DMS 273 treated with DMSO at 0.1 percent for 48 hours (cell line): Measurements from ENCODE around the gene UCHL3.

Experiments used
- DNase-seq: peaks from one replicate; lab custom pipeline; 2025; lab: John Stamatoyannopoulos, UW

UCHL3 gene

GRCh38 chr13:75633285-75633684 lies 83.7 kb downstream of the UCHL3 start:
- DNase-seq: no peak

GRCh38 chr13:75635101-75635827 lies 85.7 kb downstream of the UCHL3 start:
- no peak for DNase-seq

GRCh38 chr13:75635828-75636435 lies 86.3 kb downstream of the UCHL3 start, which contains the start of gene LMO7:
LMO7 (plus strand) TSS chr13:75636330; CDS start chr13:75636658, 328 bp downstream.
- DNase-seq: no peak

GRCh38 chr13:75636436-75637180 lies 87.0 kb downstream of the UCHL3 start:
- DNase-seq: no peak

- DNase-seq: no peak
Observed at GRCh38 chr13:75637181-75637750, 87.7 kb downstream of the UCHL3 start.

- DNase-seq: no peak
Observed at GRCh38 chr13:75639454-75639853, 89.9 kb downstream of the UCHL3 start.

GRCh38 chr13:75641026-75641425 lies 91.4 kb downstream of the UCHL3 start:
- no peak for DNase-seq

- no peak for DNase-seq
Observed at GRCh38 chr13:75643182-75643581, 93.6 kb downstream of the UCHL3 start.

- DNase-seq: no peak
Observed at GRCh38 chr13:75643693-75644092, 94.1 kb downstream of the UCHL3 start.

- DNase-seq: no peak
Observed at GRCh38 chr13:75645141-75645540, 95.5 kb downstream of the UCHL3 start.

- DNase-seq: no peak
Observed at GRCh38 chr13:75647126-75647784, 97.7 kb downstream of the UCHL3 start.

- DNase-seq: no peak
Observed at GRCh38 chr13:75648446-75648845, 98.9 kb downstream of the UCHL3 start.

- DNase-seq: no peak
Observed at GRCh38 chr13:75651013-75651412, 101.4 kb downstream of the UCHL3 start.

GRCh38 chr13:75652726-75653125 lies 103.1 kb downstream of the UCHL3 start:
- peak; percentile 14 for DNase-seq
